CD4-positive, alpha-beta T cell treated with Interleukin-12 subunit alpha and Interleukin-12 subunit beta, for 1 hour (primary cell): ENCODE results near the gene RAP2A.

Source experiments
- DNase-seq: peaks from one replicate; pipeline ENCODE4 v3.0.0-alpha.2; 2020

The RAP2A gene

GRCh38 chr13:97433727-97434396 lies at the start of gene RAP2A:
TSS of gene RAP2A (plus strand) at chr13:97434169. CDS start at chr13:97434471, 302 bp downstream.
- peak; percentile 93 for DNase-seq

- no peak for DNase-seq
Measured at GRCh38 chr13:97384371-97384770, 49.6 kb upstream of the RAP2A start.

GRCh38 chr13:97385146-97385545 lies 48.8 kb upstream of the RAP2A start:
- DNase-seq, result no peak

- no peak for DNase-seq
Measured at GRCh38 chr13:97385854-97386253, 48.1 kb upstream of the RAP2A start.

GRCh38 chr13:97386801-97387484 lies 47.0 kb upstream of the RAP2A start:
- no peak for DNase-seq

- DNase-seq, result no peak
Measured at GRCh38 chr13:97387485-97387839, 46.5 kb upstream of the RAP2A start.

- no peak for DNase-seq
Measured at GRCh38 chr13:97387890-97388289, 46.1 kb upstream of the RAP2A start.

GRCh38 chr13:97388373-97388772 lies 45.6 kb upstream of the RAP2A start:
- DNase-seq, result no peak

- DNase-seq, result no peak
Measured at GRCh38 chr13:97390941-97391600, 42.9 kb upstream of the RAP2A start.

- DNase-seq, result no peak
Measured at GRCh38 chr13:97392020-97392419, 41.9 kb upstream of the RAP2A start.

- DNase-seq, result no peak
Measured at GRCh38 chr13:97394542-97394941, 39.4 kb upstream of the RAP2A start.

GRCh38 chr13:97395447-97396136 lies 38.4 kb upstream of the RAP2A start:
- no peak for DNase-seq

- DNase-seq, result no peak
Measured at GRCh38 chr13:97397267-97397666, 36.7 kb upstream of the RAP2A start.

- DNase-seq, result no peak
Measured at GRCh38 chr13:97401421-97401820, 32.5 kb upstream of the RAP2A start.

GRCh38 chr13:97403893-97404750 lies 29.8 kb upstream of the RAP2A start:
- no peak for DNase-seq

GRCh38 chr13:97407540-97407939 lies 26.4 kb upstream of the RAP2A start:
- DNase-seq, result no peak

- DNase-seq, result no peak
Measured at GRCh38 chr13:97408938-97409337, 25.0 kb upstream of the RAP2A start.

GRCh38 chr13:97411984-97412383 lies 22.0 kb upstream of the RAP2A start:
- DNase-seq, result no peak

- no peak for DNase-seq
Measured at GRCh38 chr13:97413694-97414093, 20.3 kb upstream of the RAP2A start.

GRCh38 chr13:97414392-97414791 lies 19.6 kb upstream of the RAP2A start:
- DNase-seq, result no peak

GRCh38 chr13:97417698-97418097 lies 16.3 kb upstream of the RAP2A start:
- no peak for DNase-seq
